ENCODE results near the gene DENND10. TPM values are rescaled to one million over a fixed set of nuclear protein-coding genes. Genes with fewer than 3 reads are reported as not detected.
"Not testable (repeated sequence)": the region's sequence is repeated elsewhere in the genome, so short reads cannot be mapped to it uniquely, and the experiment has no call there.

DENND10 gene
- total and polyA plus RNA-seq, 11 donors: 7.9 to 31.0 (median 23.3) TPM

DNA sequence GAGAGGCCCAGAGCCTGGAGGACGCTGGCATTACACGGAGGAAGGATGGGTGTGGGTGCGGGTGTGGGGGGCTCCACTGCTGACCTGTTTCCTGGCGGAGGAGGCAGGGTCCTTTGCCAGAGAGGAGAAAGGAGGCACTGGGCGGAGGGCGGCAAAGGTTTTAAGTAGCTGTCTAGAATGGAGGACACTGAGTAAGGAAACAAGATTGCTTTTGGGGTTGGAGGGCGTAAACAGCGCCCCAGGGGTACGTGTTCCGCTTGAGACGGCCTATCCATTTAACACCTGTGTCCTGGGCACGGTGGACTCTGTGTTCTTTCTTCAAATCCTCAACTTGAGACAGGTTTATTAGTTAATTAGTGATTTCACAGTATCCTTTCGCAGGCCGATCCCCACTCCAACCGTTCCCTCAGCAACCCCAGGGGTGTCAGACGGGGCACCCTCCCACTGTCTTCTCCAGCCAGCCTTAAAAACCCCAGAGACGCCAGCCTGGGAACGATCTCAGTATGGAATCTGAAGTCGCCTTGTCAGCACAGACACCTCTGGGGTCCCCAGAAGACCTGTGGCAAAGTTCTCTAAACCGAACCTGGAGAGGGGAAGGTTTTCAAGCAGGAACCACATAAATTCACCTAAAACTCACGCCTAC, 36.8 kb downstream of the DENND10 start:
- DNase-seq (no peak), ATAC-seq (peak in 2 of 4 donors; percentile 5 to 26)
- intact Hi-C loops (cut with DNase I): no loop called here
- H3K27ac ChIP-seq: no peak overlapping the region
- H3K4me1 ChIP-seq: peaks cover 0 to 14% (median 0%) of the 10 kb centered on the region in 12 donors
- peaks cover 0 to 55% (median 29%) of the 10 kb centered on the region in 9 donors for H3K36me3 ChIP-seq
- WGBS, 4 donors: 85 to 87% (median 86%) methylated on average over 21 of the region's 21 CpGs
- H3K27me3 ChIP-seq: no peaks in the 10 kb centered on the region
- no peak for TF ChIP-seq CTCF (IDR thresholded peaks at IDR 0.05)
- TF ChIP-seq POLR2A (IDR thresholded peaks at IDR 0.05): no peak
- H3K4me3 ChIP-seq: no peak overlapping the region
- no peaks in the 10 kb centered on the region for H3K9me3 ChIP-seq

DNA sequence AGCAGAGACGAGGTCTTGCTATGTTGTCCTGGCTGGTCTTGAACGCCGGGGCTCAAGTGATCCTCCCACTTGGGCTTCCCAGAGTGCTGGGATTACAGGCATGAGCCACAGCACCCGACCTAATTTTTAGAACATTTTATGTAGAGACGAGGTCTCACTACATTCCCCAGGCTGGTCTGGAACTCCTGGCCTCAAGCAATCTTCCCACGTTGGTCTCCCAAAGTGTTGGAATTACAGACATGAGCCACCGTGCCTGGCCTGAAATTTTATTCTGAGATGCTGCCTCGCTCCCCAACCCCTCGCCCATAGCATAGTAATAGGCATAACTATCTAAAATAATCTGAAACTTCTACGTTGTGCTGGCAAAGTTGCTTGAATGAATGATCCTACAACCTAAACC, 39.7 kb downstream of the DENND10 start:
- intact Hi-C loops (cut with DNase I): no loop called here
- no peak overlapping the region for H3K27ac ChIP-seq
- no peak for TF ChIP-seq CTCF (IDR thresholded peaks at IDR 0.05)
- 79 to 92% (median 83%) methylated on average over 9 to 10 of the region's 10 CpGs for WGBS, 4 donors
- no peaks in the 10 kb centered on the region for H3K27me3 ChIP-seq
- ATAC-seq (no peak), DNase-seq (no peak)
- H3K4me3 ChIP-seq: no peak overlapping the region
- H3K9me3 ChIP-seq: no peaks in the 10 kb centered on the region
- peaks cover 0 to 11% (median 0%) of the 10 kb centered on the region in 12 donors for H3K4me1 ChIP-seq
- H3K36me3 ChIP-seq: peaks cover 0 to 81% (median 49%) of the 10 kb centered on the region in 9 donors

GRCh38 chr10:119149157-119149556, 45.2 kb downstream of the DENND10 start:
- Histone ChIP-seq H3K36me3 (peaks cover 0 to 100% (median 81%) of the 10 kb centered on the region in 9 donors), H3K9me3 (no peaks in the 10 kb centered on the region), H3K4me1 (peaks cover 0 to 11% (median 0%) of the 10 kb centered on the region in 12 donors), H3K27me3 (no peaks in the 10 kb centered on the region), H3K4me3 (no peak overlapping the region), H3K27ac (no peak overlapping the region)
- ATAC-seq (no peak), DNase-seq (no peak)
- intact Hi-C loops (cut with DNase I): no loop called here
- 93 to 97% (median 94%) methylated on average over 8 of the region's 8 CpGs for WGBS, 4 donors
- no peak for TF ChIP-seq CTCF (IDR thresholded peaks at IDR 0.05)
- no peak for TF ChIP-seq POLR2A (IDR thresholded peaks at IDR 0.05)

- WGBS, 4 donors: 86 to 89% (median 87%) methylated on average over 13 of the region's 13 CpGs
- H3K36me3 ChIP-seq: peaks cover 0 to 100% (median 86%) of the 10 kb centered on the region in 9 donors
- H3K27ac ChIP-seq: no peak overlapping the region
- H3K27me3 ChIP-seq: no peaks in the 10 kb centered on the region
- peaks cover 0 to 8% (median 0%) of the 10 kb centered on the region in 12 donors for H3K4me1 ChIP-seq
- intact Hi-C loops (cut with DNase I): no loop called here
- TF ChIP-seq POLR2A (IDR thresholded peaks at IDR 0.05) (no peak), CTCF (IDR thresholded peaks at IDR 0.05) (no peak)
- H3K9me3 ChIP-seq: no peaks in the 10 kb centered on the region
- ATAC-seq: no peak
- H3K4me3 ChIP-seq: no peak overlapping the region
- no peak for DNase-seq
These were observed 45.8 kb downstream of the DENND10 start for GRCh38 chr10:119149729-119150128.

DNA sequence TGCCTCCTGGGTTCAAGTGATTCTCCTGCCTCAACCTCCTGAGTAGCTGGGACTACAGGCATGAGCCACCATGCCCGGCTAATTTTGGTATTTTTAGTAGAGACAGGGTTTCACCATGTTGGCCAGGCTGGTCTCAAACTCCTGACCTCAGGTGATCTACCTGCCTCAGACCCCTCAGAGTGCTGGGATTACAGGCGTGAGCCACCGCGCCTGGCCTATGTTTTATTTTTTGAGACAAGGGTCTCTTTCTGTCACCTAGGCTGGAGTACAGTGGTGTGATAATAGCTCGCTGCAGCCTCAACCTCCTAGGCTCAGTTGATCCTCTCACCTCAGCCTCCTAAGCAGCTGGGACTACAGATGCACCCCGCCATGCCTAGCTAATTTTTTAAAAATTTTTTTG, 47.7 kb downstream of the DENND10 start:
- not testable (repeated sequence) for ATAC-seq

More for the DNA sequence above, 47.7 kb downstream of the DENND10 start:
- H3K27me3 ChIP-seq; H3K9me3 ChIP-seq; DNase-seq; H3K4me1 ChIP-seq; H3K4me3 ChIP-seq; H3K27ac ChIP-seq; intact Hi-C loops (cut with DNase I): not testable (repeated sequence)
- H3K36me3 ChIP-seq: peaks cover 0 to 100% (median 91%) of the 10 kb centered on the region in 9 donors
- WGBS, 4 donors: 90 to 98% (median 97%) methylated on average over 6 of the region's 6 CpGs

Data from heart left ventricle (tissue), 16 donors.